T1000 (cell line): ENCODE data around the gene CADM1.

Experiments used
- DNase-seq: peaks from one replicate; lab custom pipeline; 2025; ENCODE audit warnings: mixed read lengths; lab: John Stamatoyannopoulos, UW

CADM1 gene

GRCh38 chr11:115352805-115353485 lies 151.3 kb downstream of the CADM1 start:
- DNase-seq: no peak

- no peak for DNase-seq
Measured at GRCh38 chr11:115349335-115350017, 154.7 kb downstream of the CADM1 start.

GRCh38 chr11:115348416-115348815 lies 155.8 kb downstream of the CADM1 start:
- DNase-seq: no peak

DNA sequence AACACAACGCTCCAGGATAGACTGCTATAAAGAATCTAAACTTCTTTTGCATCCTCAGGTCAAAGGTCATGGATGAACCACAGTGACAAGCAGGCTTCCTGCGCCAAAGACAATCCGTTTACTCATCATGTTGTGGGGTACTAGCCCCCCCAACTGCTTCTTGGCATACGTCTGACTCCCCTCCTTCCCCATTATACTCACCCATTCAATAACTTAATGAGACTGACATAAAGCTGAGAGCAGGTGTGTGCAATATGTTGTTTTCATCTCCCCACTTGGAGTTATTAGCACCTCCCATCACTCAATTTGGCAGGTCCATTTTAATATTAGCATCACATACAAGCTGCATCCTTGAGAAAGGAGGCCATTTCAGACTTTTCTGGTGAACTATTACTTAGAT lies 157.1 kb downstream of the CADM1 start:
- no peak for DNase-seq

DNA sequence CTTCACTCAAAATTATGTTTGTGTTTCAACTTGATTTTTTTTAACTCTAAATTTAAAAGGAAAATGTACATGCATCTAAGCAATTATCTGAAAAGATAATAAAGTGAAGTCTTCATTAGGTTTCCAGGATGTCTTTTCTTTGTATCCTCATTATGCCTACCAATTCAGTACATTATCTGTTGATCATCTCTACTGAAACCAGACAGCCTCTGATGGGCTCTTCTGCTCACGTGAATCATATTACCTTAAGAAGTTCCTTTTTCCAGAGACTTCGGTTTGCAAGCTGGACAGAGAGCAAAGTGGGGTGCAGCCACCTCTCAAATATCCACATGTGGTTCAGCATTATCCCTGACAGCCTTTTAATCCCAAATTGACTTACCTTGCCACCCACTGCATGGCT lies 158.4 kb downstream of the CADM1 start:
- no peak for DNase-seq

DNA sequence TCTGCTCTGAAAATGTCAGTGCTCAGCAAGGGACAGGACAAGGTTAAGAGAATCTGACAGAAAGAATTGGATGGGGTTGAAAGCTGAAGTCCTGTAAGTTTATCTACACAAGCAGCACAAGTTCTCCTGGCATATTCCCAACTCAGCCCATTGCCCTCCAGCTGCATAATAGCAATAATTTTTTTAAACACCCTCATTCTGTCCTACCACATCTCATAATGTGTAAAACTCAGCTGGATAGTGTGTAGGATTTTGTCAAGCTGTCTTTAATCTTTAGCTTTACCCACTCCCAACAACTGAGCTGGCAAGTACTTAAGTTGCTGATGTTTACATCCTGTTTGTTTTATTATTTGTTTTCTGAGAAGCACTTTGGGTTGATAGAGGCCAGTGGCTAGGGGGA lies 158.9 kb downstream of the CADM1 start:
- DNase-seq: no peak

DNA sequence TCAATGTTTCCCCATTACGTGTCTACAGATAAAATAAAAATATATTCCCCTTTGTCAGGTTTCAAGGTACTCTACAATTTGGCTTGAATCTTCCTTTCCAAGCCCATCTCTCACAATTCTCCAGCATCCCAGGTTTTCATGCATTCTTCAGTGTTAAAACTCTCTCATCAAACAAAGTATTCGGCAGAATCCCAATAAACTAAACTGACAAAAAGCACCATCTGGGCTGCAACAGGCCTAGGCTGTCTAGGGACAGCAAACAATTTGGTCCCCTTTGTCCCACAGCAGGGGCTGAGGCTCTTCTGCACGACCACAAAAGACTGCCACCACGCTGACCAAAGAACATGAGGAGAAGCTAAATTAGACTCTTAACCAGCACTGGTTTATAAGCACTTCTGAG lies 159.4 kb downstream of the CADM1 start:
- no peak for DNase-seq

DNA sequence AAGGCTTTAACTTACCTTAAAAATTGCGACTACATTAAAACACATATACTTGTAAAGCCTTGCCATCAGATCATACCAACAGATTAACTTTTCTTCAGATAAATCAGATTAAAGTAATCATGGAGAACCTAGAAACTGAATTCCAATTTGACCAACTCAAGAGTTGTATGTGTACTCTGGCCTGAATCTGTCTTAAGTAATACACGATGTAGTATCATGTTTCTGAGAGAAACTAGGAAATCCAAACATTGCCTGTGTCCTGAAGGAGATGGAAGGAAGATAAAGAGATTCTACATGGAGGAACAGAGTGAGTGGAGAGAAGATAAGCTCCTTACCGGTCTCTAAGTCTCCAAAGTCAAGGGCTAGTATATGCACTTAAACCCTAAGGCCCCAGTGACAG lies 162.1 kb downstream of the CADM1 start:
- DNase-seq: no peak

DNA sequence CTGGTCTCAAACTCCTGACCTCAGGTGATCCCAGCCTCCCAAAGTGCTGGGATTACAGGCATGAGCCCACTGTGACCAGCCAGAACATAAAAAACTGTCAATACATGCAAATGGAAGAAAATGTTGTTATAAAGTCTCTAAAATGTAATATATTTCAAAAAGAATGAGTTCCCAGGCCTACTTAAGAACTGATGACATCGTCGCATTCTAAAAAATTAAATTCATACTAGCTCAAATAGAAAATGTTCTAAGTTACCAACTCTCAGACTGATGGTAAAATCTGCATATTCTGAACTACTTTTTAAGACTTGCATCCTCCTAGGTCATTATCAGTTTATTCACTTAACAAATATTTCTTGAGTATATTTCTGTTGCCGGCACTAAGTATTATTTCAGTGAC lies 163.3 kb downstream of the CADM1 start:
- no peak for DNase-seq

GRCh38 chr11:115338476-115338875 lies 165.7 kb downstream of the CADM1 start:
- DNase-seq: no peak

- DNase-seq: no peak
Measured at GRCh38 chr11:115334932-115335788, 169.1 kb downstream of the CADM1 start.

- no peak for DNase-seq
Measured at GRCh38 chr11:115333949-115334348, 170.3 kb downstream of the CADM1 start.

- no peak for DNase-seq
Measured at GRCh38 chr11:115333121-115333520, 171.1 kb downstream of the CADM1 start.

DNA sequence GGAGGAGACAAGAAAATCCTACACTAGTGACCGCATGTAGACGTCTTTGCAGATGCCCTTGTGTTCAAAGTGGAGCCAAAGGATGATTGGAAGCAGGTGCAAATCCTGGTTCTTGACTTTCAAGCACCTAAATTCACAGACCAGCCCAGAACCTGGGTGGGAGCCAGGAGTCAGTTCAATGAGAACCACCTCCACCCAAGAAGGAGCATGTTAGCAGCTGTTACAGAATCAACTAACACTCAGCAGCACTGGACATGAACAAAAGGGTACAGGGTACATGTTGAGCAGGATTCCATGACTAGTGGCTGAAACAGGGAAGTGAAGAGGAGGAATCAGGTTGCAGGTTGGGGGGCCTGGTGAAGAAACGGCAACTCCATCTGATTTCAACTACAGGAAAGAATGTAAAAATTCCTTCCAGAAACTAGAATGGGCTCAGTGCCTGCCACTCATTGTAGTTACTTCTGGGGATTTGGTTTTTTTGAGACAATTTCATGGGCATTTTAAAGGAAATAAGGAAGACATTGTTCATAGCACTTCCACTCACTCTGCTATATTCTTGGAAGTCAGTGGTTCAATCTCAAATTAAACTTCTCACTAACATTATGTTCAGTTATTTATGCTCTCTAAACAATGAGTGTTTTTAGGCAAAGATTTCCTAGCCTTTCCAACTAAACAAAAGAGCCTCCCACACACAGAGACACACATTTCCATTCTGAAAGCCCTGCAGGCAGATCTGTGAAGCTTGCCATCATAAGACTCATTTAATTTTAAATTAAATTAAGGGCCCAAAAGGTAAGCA lies 173.3 kb downstream of the CADM1 start:
- no peak for DNase-seq

GRCh38 chr11:115326526-115326925 lies 177.7 kb downstream of the CADM1 start:
- DNase-seq: no peak

DNA sequence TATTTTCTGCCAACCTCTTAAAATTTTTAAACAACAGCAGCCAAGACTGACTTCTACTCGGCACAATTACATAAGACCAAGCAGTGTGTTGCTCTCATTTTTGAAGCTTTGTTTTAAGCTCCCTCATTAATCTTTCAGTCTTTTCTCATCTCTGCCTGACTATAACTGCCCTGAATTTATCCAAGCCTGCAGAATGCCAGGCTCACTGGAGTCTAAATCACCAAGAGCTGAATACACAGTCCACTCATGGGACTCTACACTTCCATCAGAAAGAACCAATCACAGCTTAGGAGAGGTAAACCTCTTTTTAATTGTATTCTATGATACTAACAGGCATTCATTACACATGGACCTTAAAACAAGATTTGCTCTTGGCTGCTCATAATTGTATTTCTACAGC lies 178.7 kb downstream of the CADM1 start:
- no peak for DNase-seq

DNA sequence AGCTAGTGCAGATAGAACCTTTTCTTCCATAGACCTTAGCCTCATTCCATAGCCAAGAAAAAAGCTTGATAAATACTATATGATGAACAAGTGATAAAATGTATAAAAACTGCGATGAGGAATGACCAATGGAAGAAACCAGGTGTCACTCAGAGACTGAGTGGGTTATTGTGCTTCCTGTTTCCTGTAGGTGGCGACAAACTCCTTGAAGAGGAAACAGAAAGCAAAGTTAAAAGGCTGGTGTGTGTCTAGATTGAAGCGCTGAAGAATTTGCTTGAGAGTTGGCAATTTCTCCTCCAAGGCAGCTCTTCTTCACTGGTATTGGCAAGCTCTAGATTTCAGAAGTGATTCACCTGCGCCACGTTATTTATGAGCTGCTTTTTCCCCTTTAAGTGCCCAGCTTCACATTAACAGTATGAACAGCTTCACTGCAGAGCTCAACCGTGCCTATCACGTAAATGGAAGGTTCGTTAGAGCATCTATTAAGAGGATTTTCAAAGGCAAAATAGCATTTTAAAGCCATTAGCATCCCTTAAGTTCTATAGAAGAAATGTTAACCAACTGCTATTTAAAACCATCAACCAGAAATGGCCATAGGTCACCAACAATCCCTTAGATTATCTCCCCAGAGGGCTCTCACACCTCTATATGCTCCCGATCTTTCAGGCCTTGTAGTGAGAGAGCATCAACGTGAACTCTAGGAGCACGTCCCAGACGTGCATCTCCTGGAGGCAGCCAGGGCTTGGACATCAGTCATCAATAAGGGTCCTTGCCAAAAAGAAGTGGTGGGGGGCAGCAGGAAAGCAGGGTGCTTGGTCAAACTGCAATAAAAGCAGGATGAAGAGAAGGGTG lies 179.4 kb downstream of the CADM1 start:
- no peak for DNase-seq

GRCh38 chr11:115322553-115323203 lies 181.5 kb downstream of the CADM1 start:
- DNase-seq: no peak

GRCh38 chr11:115321605-115322289 lies 182.5 kb downstream of the CADM1 start:
- DNase-seq: no peak
